DMS153 treated with DMSO at 0.1 percent for 48 hours (cell line): ENCODE results near the gene PTPRG.
"Not testable (repeated sequence)": the region's sequence is repeated elsewhere in the genome, so short reads cannot be mapped to it uniquely, and the experiment has no call there.

ENCODE experiments used
- DNase-seq: peaks from one replicate; lab custom pipeline; 2025; ENCODE audit not compliant: unreplicated experiment; lab: John Stamatoyannopoulos, UW

Gene PTPRG

GRCh38 chr3:61748288-61748687 is 186.9 kb downstream of the PTPRG start:
- DNase-seq, result no peak

- DNase-seq, result no peak
Observed at GRCh38 chr3:61750766-61751165, 189.4 kb downstream of the PTPRG start.

- no peak for DNase-seq
Observed at GRCh38 chr3:61758839-61759238, 197.5 kb downstream of the PTPRG start.

DNA sequence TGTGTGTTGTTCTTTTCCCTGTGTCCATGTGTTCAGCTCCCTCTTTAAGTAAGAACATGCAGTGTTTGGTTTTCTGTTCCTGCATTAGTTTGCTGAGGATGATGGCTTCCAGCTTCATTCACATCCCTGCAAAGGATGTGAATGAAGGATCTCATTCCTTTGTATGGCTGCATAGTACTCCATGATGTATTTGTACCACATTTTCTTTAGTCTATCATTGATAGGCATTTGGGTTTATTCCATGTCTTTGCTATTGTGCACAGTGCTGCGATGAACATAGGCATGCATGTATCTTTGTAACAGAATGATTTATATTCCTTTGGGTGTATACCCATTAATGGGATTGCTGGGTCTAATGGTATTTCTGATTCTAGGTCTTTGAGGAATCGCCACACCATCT is 199.4 kb downstream of the PTPRG start:
- DNase-seq, result not testable (repeated sequence)

GRCh38 chr3:61761694-61762430 is 200.5 kb downstream of the PTPRG start:
- no peak for DNase-seq

DNA sequence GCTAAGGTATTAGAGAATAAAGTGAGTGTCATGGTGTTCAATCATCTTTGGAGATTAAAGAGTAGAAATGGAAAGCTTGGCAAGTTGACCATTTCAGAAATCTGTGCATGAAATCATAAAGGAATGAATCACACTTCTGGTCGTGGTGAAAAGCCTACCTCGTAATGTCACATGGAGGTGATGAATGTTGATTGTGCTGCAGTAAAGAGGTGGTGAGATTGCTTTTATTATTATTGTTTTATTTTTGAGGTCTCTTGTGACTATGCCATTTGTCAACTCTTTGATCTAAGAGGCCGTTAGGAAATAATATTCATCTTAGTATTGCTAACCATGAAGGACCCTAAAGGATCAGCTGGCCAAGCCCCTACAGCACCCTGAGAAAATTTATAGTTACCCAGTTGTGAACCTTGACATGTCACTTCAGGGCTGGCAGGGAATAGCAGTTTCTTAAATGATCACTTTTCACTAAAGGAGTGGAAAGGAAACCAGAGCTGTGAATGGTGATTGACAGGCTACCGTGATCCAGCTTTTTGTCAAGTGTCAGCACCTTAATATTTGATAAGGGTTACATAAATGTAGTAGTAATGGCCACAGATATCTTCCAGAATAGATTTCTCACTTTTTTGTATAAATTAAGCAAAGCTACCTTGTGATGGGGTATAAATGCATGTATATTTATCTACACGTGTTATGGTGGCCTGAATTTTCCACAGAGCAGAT is 203.9 kb downstream of the PTPRG start:
- DNase-seq, result no peak

GRCh38 chr3:61768284-61769037 is 207.1 kb downstream of the PTPRG start:
- no peak for DNase-seq

DNA sequence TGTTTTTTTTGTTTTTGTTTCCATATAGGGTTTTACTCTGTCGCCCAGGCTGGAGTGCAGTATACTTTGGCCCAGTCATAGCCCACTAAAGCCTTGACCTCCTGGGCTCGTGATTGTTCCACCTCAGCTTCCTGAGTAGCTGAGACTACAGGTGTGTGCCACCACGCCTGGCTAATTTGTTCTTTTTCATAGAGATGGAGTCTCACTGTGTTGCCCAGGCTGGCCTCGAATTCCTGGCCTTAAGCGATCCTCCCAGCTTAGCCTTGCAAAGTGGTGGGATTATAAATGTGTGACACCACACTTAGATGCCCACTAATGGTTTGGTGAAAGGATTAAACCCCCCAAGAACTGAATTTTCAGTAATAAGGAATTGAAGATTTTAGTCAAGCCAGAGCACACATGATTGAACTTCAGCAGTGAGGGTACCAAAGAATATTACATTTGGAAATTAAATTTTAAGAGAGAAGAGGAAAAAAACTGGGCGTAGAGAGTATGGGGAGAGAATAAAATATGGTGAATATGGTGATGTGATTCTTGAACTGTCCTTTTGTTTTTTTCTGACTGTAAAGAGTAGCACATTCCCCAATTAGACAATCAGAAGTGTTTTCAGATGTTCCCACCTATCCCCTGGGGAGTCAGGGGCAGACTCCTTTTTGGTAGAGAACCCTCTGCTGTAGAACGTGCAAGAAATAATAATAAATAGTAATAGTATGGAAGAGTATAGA is 208.1 kb downstream of the PTPRG start:
- DNase-seq, result no peak

DNA sequence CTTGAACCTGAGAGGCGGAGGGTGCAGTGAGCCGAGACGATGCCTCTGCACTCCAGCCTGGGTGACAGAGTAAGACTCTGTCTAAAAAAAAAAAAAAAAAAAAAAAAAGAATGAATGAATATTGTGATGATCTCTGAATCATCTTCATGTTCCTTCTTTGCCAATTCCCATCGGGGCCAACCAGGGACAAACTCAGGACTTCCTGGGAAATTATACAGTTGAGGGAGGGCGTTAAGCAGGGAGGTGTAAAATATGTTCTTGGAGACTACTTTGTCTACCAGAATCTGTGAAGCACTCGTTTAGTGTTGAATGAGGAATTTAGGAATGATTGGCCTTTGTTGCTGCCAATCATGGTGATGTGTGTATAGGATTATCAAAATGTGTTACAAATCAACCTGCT is 210.6 kb downstream of the PTPRG start:
- no peak for DNase-seq

DNA sequence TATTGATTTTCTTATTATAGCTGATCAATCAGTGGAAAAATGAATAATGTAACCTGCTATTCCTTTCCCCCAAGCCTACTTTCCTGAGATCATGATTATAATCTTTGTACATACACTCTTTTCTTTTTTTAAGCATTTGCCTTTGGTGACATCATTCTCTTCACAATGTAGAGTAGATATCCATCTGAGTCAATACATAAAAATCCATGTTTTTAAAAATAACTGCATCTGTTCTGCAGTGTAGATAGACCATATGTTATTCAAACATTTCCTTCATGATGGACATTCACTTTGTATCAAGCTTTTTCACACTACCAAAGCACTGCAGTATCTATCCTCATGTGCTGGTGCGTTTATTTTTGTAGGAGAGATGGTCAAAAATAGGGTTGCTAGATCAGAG is 211.1 kb downstream of the PTPRG start:
- DNase-seq, result no peak

GRCh38 chr3:61774279-61774890 is 213.0 kb downstream of the PTPRG start:
- DNase-seq, result no peak

DNA sequence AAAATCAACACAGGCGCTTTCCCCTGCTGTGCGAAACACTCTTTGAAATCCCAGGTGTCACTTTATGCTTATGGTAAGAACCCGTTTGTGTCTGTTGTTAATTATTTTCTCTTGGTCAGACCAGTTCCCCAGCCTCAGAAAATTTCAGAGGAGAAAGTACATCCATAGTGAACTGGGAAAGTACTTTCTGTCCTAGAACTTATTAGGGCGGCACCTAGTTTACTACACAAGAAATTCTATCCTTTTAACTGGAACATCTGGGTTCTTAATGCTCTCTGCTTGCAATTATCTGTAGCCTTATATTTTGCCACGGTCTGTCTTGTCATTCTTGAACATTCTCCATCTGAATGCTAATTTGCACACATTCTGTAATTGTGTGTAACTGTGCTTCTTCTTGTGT is 215.0 kb downstream of the PTPRG start:
- no peak for DNase-seq

- no peak for DNase-seq
Observed at GRCh38 chr3:61777483-61777882, 216.1 kb downstream of the PTPRG start.

- no peak for DNase-seq
Observed at GRCh38 chr3:61778095-61778494, 216.7 kb downstream of the PTPRG start.

- no peak for DNase-seq
Observed at GRCh38 chr3:61780016-61780415, 218.6 kb downstream of the PTPRG start.

GRCh38 chr3:61780455-61781228 is 219.3 kb downstream of the PTPRG start:
- DNase-seq, result no peak

DNA sequence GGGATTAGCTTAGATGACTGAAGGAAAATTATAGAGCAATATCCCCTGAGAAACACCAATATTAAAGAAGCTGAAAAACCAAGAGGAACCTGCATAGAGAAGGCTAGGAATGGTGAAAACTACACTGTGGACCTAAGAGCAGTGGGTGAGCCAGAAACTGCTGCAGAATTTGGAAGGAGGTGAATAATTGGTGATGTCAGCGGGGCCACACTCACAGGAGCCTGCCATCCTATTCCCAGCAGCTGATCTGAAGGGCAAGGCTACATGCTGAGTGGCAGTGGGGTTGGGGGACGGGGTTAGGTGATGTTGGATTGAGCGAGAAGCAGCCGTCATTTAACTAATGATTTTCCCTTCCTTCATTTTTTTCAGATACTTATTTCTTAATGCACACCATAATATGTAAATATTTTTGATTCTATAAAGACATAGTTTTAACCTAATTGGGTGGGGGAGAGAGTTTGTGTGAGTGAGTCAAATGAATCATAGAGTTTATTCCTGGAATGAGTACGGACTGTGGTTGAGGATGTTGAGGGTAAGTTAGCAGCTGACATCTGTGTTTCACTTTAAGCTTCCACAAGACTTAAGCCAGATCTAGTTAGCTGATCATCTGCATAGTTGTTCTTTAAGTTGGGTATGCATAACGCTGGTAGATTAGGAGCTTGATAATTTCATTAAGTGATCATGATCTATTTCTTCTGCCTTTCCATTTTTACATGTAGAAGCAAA is 222.8 kb downstream of the PTPRG start:
- DNase-seq, result no peak

DNA sequence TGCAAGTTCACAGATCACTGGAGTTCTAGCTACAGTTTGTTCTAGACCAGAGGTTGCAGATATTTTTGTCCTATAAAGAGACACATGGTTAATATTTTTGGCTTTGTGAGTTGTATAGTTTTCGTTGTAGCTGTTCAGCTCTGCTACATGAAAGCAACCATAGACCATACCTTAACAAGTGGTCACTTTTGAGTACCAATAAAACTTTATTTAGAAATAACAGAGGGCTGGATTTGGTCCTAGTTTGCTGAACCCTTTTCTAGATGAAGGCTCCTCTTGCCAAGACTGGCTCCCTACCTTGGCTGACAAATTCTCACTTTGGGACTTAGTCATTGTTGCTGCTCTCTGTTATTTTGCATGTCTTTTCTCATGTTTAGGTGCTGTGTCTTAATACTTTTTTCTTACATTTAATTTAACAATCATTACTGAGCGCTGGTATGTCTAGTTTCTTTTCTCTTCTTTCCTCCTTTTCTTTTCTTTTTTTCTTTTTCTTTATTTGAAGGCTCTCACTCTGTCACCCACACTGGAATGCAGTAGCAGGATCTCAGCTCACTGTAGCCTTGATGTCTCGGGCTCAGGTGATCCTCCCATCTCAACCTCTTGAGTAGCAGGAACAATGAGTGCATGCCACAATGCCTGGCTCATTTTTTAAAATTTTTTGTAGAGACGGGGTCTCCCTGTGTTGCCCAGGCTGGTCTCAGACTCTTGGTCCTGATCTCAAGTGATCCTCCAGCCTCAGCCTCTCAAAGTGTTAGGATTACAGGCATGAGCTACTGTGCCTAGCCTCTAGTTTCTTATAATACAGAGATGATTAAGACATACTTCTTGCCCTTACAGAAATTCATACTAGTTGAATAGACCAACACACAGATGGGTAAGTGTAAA is 227.5 kb downstream of the PTPRG start:
- no peak for DNase-seq
